Right lobe of liver (tissue), 6 donors: ENCODE results near the gene WNT3. TPM values are rescaled to one million over a fixed set of nuclear protein-coding genes. Genes with fewer than 3 reads are reported as not detected.

Experiments used
- ATAC-seq, 4 donors: fragments of 200-7000 bp; cut with Tn5 transposase; one replicate each; pipeline ENCODE4 v1.9.1; 2020; ENCODE audit warnings: mild to moderate bottlenecking in 4 of 4, moderate library complexity in 4 of 4
- DNase-seq, 3 donors: peaks; one replicate each; pipeline ENCODE4 v3.0.0-alpha.2; 2020
- H3K27ac ChIP-seq, 3 donors: fragments of 200-600 bp; one replicate each; pipeline ENCODE4 v1.8.0; 2022
- H3K27me3 ChIP-seq, 2 donors: fragments of 200-600 bp; one replicate each; pipeline ENCODE4 v1.8.0; 2022
- H3K36me3 ChIP-seq, 4 donors: fragments of 200-600 bp; sonication (generic) in 1 of 4; one replicate each; pipeline versions ENCODE4 v1.5.1 to v1.8.0; 2017 to 2022; ENCODE audit warnings: control low read depth in 1 of 4
- H3K4me1 ChIP-seq, 4 donors: fragments of 200-600 bp; sonication (generic) in 1 of 4; one replicate each; pipeline versions ENCODE4 v1.5.1 to v1.8.0; 2017 to 2022; ENCODE audit warnings: control low read depth in 1 of 4
- H3K4me3 ChIP-seq, 3 donors: fragments of 200-600 bp; one replicate each; pipeline ENCODE4 v1.8.0; 2022
- H3K9me3 ChIP-seq, 4 donors: fragments of 200-600 bp; sonication (generic) in 1 of 4; one replicate each; pipeline versions ENCODE4 v1.5.1 to v1.8.0; 2017 to 2022; ENCODE audit warnings: control low read depth in 1 of 4
- CTCF ChIP-seq, 4 donors: fragments of 200-600 bp in 3 of 4; fragments of 450-650 bp in 1 of 4; IDR thresholded peaks; one replicate each; pipeline versions ENCODE4 v1.5.1 to v1.8.0; 2016 to 2022; ENCODE audit warnings: antibody characterized with exemption in 4 of 4, mild to moderate bottlenecking in 2 of 4
- POLR2A ChIP-seq: fragments of 450-650 bp; IDR thresholded peaks from one replicate; pipeline ENCODE4 v1.6.1; 2017; ENCODE audit warnings: antibody characterized with exemption, mild to moderate bottlenecking
- WGBS: methylation state at CpG from one replicate; pipeline ENCODE4 v1.1.6; 2018; ENCODE audit warnings: low coverage, low lambda C conversion rate; ENCODE audit not compliant: insufficient coverage; ENCODE audit errors: missing lambda C conversion rate; 5-methylcytosine and 5-hydroxymethylcytosine counted together
- intact Hi-C, 2 donors: fragments of 100-400 bp; cut with DNase I; formaldehyde crosslinking; loops; one replicate each; pipeline versions ENCODE4 v1.11.2 to v1.14.1; 2022
- total RNA-seq, 6 experiments: library from RNA; depleted of rRNA in 2 of 6; stranded (reverse); fragments of >200 nt in 2 of 6; fragmentation: NEBNext Ultra II Directional in 3 of 6; extraction: Animal tissue kit (Norgen Biotek cat#: 25700) in 3 of 6; gene quantifications; one replicate each; pipeline versions ENCODE4 v1.1.0 to v1.2.4, GENCODE V29; 2016 to 2023
- donor health status: DM: no; HTN: yes; CAD: no.
- donor health status: DM: no; HTN: no; CAD: no.
- donor health status: DM: no; HTN: no; CAD: no.
- donor health status: DM: no; HTN: yes; CAD: no.
- donor health status: DM: no; HTN: yes; CAD: no.

WNT3 gene
- total RNA-seq, 6 experiments from 2014 or later: 1.0 to 5.0 (median 4.0) TPM

DNA sequence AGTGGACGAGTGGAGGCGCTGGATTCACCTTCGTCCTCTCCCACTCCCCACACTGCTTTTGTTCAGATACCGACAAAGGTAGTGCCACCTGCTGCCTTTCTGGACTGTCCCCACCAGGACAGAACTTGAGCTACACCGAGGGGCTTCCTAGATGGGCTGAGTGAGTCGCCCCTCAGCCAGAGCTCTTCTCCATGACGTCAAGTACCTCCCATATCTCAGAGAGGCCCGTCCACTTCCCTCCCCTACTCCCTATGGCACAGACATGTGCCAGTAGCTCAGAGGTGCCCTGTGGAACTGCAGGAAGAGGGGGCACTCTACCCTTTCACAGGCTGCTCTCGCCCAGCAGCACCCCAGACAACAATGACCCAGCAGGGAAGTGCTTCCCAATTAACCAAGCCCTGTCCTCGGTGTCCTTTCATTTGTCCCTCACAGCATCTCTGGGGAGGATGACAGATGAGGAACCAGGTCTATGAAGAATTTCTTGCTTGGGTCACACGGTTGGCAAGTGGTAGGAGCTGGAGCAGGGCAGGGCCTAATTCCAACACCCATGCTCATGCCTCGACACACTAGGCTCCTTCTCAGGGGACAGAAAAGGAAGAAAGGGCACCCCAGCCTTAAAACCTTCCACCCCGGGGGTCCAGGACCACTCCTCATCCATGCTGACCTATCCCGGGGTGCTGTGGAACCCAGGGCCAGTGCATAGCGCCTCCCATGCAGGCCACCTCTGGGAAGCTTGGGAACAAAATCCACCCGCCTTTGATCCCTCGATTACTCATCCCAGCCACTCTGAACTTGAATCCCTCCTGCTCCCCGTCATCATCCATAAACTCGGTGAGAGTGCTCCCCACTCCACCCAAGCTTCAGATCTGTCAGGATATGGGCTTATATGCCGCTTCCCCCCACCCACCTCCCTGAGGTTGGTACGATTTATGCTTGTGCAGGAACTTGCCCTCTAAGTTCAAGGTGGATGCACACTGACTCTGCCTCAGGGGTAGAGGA, 51.7 kb downstream of the WNT3 start:
- H3K4me1 ChIP-seq: peaks cover 0 to 6% (median 5%) of the 10 kb centered on the region in 4 donors
- H3K9me3 ChIP-seq: no peaks in the 10 kb centered on the region
- 96% methylated on average over 7 of the region's 21 CpGs for WGBS
- no peaks in the 10 kb centered on the region for H3K36me3 ChIP-seq
- H3K27ac ChIP-seq: no peak overlapping the region
- H3K27me3 ChIP-seq: no peaks in the 10 kb centered on the region
- ATAC-seq (no peak), DNase-seq (no peak)
- H3K4me3 ChIP-seq: no peak overlapping the region
- TF ChIP-seq CTCF (IDR thresholded peaks at IDR 0.05) (no peak), POLR2A (no peak)
- intact Hi-C loops: no loop called here

- no peak overlapping the region for H3K27ac ChIP-seq
- WGBS: 93% methylated on average over 5 of the region's 12 CpGs
- H3K4me1 ChIP-seq: peaks cover 0 to 6% (median 3%) of the 10 kb centered on the region in 4 donors
- no peaks in the 10 kb centered on the region for H3K36me3 ChIP-seq
- ATAC-seq: no peak
- no peak for TF ChIP-seq CTCF (IDR thresholded peaks at IDR 0.05)
- DNase-seq: no peak
- no peaks in the 10 kb centered on the region for H3K27me3 ChIP-seq
- H3K4me3 ChIP-seq: no peak overlapping the region
- intact Hi-C loops: no loop called here
- no peaks in the 10 kb centered on the region for H3K9me3 ChIP-seq
Measured at GRCh38 chr17:46765453-46765852, 53.0 kb downstream of the WNT3 start.

- Histone ChIP-seq H3K9me3 (no peaks in the 10 kb centered on the region), H3K4me3 (no peak overlapping the region), H3K4me1 (peaks cover 0 to 6% (median 2%) of the 10 kb centered on the region in 4 donors), H3K36me3 (no peaks in the 10 kb centered on the region), H3K27me3 (no peaks in the 10 kb centered on the region), H3K27ac (no peak overlapping the region)
- intact Hi-C loops: no loop called here
- TF ChIP-seq CTCF (IDR thresholded peaks at IDR 0.05): no peak
- TF ChIP-seq POLR2A: no peak
- ATAC-seq (peak; percentile 64 to 94 (median 83)), DNase-seq (peak in 1 of 3 donors; percentile 86)
- 38% methylated on average over 6 of the region's 13 CpGs for WGBS
Measured at GRCh38 chr17:46764709-46765401, 53.6 kb downstream of the WNT3 start.

GRCh38 chr17:46764000-46764708, 54.3 kb downstream of the WNT3 start:
- WGBS: 91% methylated on average over 10 of the region's 12 CpGs
- Histone ChIP-seq H3K27me3 (no peaks in the 10 kb centered on the region), H3K36me3 (no peaks in the 10 kb centered on the region), H3K4me3 (no peak overlapping the region), H3K4me1 (peaks cover 0 to 6% (median 2%) of the 10 kb centered on the region in 4 donors), H3K9me3 (no peaks in the 10 kb centered on the region), H3K27ac (no peak overlapping the region)
- TF ChIP-seq POLR2A (no peak), CTCF (IDR thresholded peaks at IDR 0.05) (no peak)
- intact Hi-C loops: no loop called here
- no peak for DNase-seq
- ATAC-seq: no peak
